ENCODE measurements around the gene C1RL. TPM values are rescaled to one million over a fixed set of nuclear protein-coding genes. Genes with fewer than 3 reads are reported as not detected.
"Not testable (repeated sequence)": the region's sequence is repeated elsewhere in the genome, so short reads cannot be mapped to it uniquely, and the experiment has no call there.

The C1RL gene
- total and polyA plus RNA-seq, 4 donors = 8.0 to 22.6 (median 10.4) TPM

DNA sequence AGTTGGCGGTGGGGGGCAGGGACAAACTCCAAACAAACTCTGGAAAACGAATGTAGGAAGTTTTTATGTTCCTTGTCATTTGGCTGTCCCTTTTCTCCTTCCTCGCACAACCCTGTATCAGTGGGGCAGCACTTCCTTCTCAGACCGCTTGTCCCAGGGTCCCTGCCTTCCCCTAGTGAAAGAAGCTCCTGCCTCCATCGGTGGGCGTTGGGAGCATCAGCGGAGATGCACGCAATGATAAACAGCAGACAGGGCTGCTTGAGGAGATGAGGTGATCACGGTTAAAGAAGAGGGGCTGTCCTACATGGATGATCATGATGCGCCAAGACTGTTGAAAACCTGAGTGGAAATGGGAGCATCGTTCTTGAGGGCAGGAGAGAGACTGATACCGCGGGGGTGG, 47.9 kb downstream of the C1RL start:
- peak overlapping the region; percentile 61 for H3K27ac ChIP-seq (ENCODE audit: low read depth, low read length)
- WGBS (ENCODE audit: insufficient coverage) = 63% methylated on average over 12 of the region's 13 CpGs
- H3K4me3 ChIP-seq (ENCODE audit: low read depth, low read length) = no peak overlapping the region
- H3K4me1 ChIP-seq (ENCODE audit: control insufficient read depth, insufficient read depth, low read length) = peaks cover 4% of the 10 kb centered on the region
- no peaks in the 10 kb centered on the region for H3K36me3 ChIP-seq (ENCODE audit: control insufficient read depth, insufficient read depth, low read length)
- H3K9me3 ChIP-seq (ENCODE audit: control insufficient read depth, insufficient read depth, low read length) = no peaks in the 10 kb centered on the region
- no peak for DNase-seq (ENCODE audit: low read depth in 4 of 6, low spot score in 6 of 6)
- no peaks in the 10 kb centered on the region for H3K27me3 ChIP-seq (ENCODE audit: control insufficient read depth, insufficient read depth, low read length)

DNA sequence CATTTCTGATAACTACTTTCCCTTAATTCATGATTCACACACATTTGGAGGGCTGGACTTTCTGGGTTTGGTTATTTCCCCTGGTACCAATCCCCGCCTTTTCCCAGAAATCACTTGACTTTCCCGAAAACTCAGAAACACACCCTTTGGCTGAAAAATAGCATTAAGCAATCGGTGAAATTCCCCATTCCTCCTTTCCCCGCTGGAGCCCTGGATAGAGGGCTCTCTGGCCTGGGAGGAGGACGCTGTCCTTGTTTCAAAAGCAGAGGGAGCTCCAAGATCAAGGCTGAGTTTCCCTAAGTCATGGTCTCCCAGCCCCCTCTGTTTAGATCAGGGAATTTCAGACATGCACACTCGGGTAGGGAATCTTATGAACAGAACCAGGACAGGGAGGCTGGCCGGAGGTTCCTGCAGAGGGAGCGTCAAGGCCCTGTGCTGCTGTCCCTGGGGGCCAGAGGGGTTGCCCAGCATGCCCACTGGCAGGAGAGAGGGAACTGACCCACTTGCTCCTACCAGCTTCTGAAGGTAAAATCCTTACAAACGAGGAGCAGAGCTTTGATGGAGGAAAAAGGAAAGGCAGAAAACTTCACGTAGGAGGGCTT, 48.6 kb downstream of the C1RL start, which contains the start of gene C1S:
Gene C1S (plus strand): TSS at position 366 of the 602 bp plus-strand sequence. CDS start 1,195 bp downstream, outside the sequence.
- Histone ChIP-seq H3K9me3 (ENCODE audit: control insufficient read depth, insufficient read depth, low read length) (no peaks in the 10 kb centered on the region), H3K27ac (ENCODE audit: low read depth, low read length) (peak within 1 kb of the TSS; percentile 61), H3K4me1 (ENCODE audit: control insufficient read depth, insufficient read depth, low read length) (peaks cover 4% of the 10 kb centered on the region), H3K36me3 (ENCODE audit: control insufficient read depth, insufficient read depth, low read length) (no peaks in the 10 kb centered on the region), H3K27me3 (ENCODE audit: control insufficient read depth, insufficient read depth, low read length) (no peaks in the 10 kb centered on the region), H3K4me3 (ENCODE audit: low read depth, low read length) (peak within 1 kb of the TSS; percentile 29)
- peak; percentile 10 to 86 (median 36) for DNase-seq (ENCODE audit: low read depth in 4 of 6, low spot score in 6 of 6)
- 16% methylated on average over 4 of the region's 10 CpGs for WGBS (ENCODE audit: insufficient coverage)

DNA sequence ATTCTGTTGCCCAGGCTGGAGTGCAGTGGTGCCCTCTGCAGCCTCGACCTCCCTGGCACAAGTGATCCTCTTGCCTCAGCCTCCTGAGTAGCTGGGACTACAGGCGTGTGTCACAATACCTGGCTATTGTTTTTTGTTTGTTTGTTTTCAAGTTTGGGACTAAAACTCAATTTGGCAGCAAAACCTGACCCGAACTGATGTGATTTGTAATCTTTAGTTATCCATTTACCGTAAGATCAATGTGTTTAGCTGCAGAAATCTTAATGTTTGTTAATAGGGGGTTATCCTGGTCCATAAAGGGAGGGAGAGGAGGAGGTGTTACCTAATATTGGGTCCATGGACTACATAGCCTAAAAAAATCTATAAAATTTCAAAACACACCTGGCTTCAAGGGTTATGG, 49.2 kb downstream of the C1RL start:
- Histone ChIP-seq H3K27me3 (ENCODE audit: control insufficient read depth, insufficient read depth, low read length) (no peaks in the 10 kb centered on the region), H3K36me3 (ENCODE audit: control insufficient read depth, insufficient read depth, low read length) (no peaks in the 10 kb centered on the region), H3K4me3 (ENCODE audit: low read depth, low read length) (no peak overlapping the region), H3K9me3 (ENCODE audit: control insufficient read depth, insufficient read depth, low read length) (no peaks in the 10 kb centered on the region), H3K4me1 (ENCODE audit: control insufficient read depth, insufficient read depth, low read length) (peaks cover 4% of the 10 kb centered on the region), H3K27ac (ENCODE audit: low read depth, low read length) (no peak overlapping the region)
- WGBS (ENCODE audit: insufficient coverage) = 86% methylated on average over 2 of the region's 4 CpGs
- DNase-seq (ENCODE audit: low read depth in 4 of 6, low spot score in 6 of 6) = no peak

DNA sequence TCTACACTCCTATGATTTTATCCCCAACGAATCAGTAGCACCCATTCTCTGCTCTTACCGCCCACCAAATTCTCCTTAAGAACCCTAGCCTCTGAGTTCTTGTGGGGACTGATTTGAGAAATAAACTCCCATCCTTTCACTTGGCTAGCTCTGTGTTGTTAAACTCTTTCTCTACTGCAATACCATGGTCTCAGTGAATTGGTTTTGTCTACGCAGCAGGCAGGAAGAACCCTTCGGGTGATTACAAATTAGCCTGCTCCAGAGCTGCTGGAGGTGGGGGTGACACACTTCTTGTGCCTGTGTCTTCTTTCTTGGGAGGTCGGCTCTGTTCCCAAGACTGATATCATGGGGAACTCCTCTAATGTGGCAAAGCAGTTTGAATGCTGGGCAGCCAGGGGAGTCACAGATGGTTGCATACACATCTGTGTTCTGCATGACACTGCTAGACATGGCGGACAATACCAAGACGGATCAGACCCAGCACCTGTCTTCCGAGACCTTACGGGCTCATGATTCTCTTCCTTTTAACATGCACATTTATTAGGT, 50.1 kb downstream of the C1RL start:
- Histone ChIP-seq H3K4me1 (ENCODE audit: control insufficient read depth, insufficient read depth, low read length) (peaks cover 4% of the 10 kb centered on the region), H3K36me3 (ENCODE audit: control insufficient read depth, insufficient read depth, low read length) (no peaks in the 10 kb centered on the region), H3K4me3 (ENCODE audit: low read depth, low read length) (no peak overlapping the region), H3K27me3 (ENCODE audit: control insufficient read depth, insufficient read depth, low read length) (no peaks in the 10 kb centered on the region), H3K27ac (ENCODE audit: low read depth, low read length) (no peak overlapping the region), H3K9me3 (ENCODE audit: control insufficient read depth, insufficient read depth, low read length) (no peaks in the 10 kb centered on the region)
- 83% methylated on average over 6 of the region's 9 CpGs for WGBS (ENCODE audit: insufficient coverage)
- no peak for DNase-seq (ENCODE audit: low read depth in 4 of 6, low spot score in 6 of 6)

DNA sequence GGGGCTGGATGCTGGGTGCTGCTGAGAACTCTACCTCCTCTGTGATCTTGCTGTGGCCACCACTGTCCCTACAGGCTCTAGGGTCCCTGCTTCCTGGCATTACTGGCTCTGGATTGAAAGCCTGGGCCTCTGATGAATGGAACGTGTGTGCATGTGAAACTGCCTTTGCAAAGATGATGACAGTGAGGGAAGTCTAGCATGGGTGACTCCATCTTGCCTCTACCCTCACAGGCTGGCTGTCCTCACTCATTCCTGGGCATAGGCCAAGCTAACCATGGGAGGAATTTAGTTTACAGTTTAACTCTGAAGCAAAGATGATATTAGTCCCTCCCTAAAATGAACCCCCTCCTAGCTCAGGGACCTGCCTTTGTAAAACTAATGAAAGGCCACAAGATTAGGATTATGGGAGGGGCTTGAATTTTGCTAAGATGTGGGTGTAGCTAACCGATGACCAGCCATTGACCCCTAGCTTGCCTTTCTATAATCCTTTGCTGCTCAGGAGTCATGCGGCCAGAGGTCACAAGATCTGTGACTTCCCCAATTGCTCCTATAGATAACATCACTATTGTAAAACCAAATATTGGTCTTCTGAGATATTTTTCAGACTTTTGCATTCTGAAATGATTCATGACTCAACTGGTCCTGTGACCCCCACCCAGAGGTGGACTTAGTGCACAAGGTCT, 50.7 kb downstream of the C1RL start:
- DNase-seq (ENCODE audit: low read depth in 4 of 6, low spot score in 6 of 6) = no peak
- WGBS (ENCODE audit: insufficient coverage) = no CpG with 5 or more reads among the region's 3 CpGs
- Histone ChIP-seq H3K27ac (ENCODE audit: low read depth, low read length) (no peak overlapping the region), H3K9me3 (ENCODE audit: control insufficient read depth, insufficient read depth, low read length) (no peaks in the 10 kb centered on the region), H3K4me3 (ENCODE audit: low read depth, low read length) (no peak overlapping the region), H3K36me3 (ENCODE audit: control insufficient read depth, insufficient read depth, low read length) (no peaks in the 10 kb centered on the region), H3K27me3 (ENCODE audit: control insufficient read depth, insufficient read depth, low read length) (no peaks in the 10 kb centered on the region), H3K4me1 (ENCODE audit: control insufficient read depth, insufficient read depth, low read length) (peaks cover 4% of the 10 kb centered on the region)

DNA sequence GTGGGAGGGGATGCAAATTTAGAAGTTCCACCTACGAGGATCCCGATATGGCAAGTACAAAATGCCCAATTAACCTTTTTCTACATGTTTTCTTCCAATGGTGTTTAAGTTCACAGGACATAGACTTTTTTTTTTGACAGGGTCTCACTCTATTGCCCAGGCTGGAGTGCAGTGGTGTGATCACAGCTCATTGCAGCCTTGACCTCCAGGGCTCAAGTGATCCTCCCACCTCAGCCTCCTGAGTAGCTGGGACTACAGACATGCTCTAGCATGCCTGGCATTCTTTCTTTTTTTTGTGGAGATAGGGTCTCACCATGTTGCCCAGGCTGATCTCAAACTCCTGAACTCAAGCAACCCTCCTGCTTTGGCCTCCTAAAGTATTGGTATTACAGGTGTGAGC, 53.3 kb downstream of the C1RL start:
- H3K27ac ChIP-seq (ENCODE audit: low read depth, low read length); H3K9me3 ChIP-seq (ENCODE audit: control insufficient read depth, insufficient read depth, low read length); H3K36me3 ChIP-seq (ENCODE audit: control insufficient read depth, insufficient read depth, low read length); H3K27me3 ChIP-seq (ENCODE audit: control insufficient read depth, insufficient read depth, low read length); H3K4me1 ChIP-seq (ENCODE audit: control insufficient read depth, insufficient read depth, low read length); DNase-seq (ENCODE audit: low read depth in 4 of 6, low spot score in 6 of 6); H3K4me3 ChIP-seq (ENCODE audit: low read depth, low read length): not testable (repeated sequence)
- no CpG with 5 or more reads among the region's 2 CpGs for WGBS (ENCODE audit: insufficient coverage)

DNA sequence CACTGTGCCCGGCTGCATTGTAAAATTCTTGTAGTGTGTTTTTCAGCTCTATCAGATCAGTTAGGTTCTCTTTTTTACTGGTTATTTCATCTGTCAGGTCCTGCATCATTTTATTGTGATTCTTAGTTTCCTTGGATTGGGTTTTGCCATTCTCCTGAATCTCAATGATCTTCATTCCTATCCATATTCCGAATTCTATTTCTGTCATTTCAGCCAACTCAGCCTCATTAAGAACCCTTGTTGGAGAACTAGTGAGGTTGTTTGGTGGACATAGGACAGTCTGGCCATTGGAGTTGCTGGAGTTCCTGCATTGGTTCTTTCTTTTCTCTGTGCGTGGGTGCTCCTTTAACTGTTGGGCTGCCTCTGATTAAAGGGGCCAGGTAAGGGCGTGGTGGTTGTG, 54.1 kb downstream of the C1RL start:
- Histone ChIP-seq H3K27ac (ENCODE audit: low read depth, low read length) (no peak overlapping the region), H3K4me1 (ENCODE audit: control insufficient read depth, insufficient read depth, low read length) (no peaks in the 10 kb centered on the region), H3K9me3 (ENCODE audit: control insufficient read depth, insufficient read depth, low read length) (no peaks in the 10 kb centered on the region), H3K36me3 (ENCODE audit: control insufficient read depth, insufficient read depth, low read length) (no peaks in the 10 kb centered on the region), H3K4me3 (ENCODE audit: low read depth, low read length) (no peak overlapping the region), H3K27me3 (ENCODE audit: control insufficient read depth, insufficient read depth, low read length) (no peaks in the 10 kb centered on the region)
- WGBS (ENCODE audit: insufficient coverage) = 70% methylated on average over 1 of the region's 4 CpGs
- no peak for DNase-seq (ENCODE audit: low read depth in 4 of 6, low spot score in 6 of 6)

DNA sequence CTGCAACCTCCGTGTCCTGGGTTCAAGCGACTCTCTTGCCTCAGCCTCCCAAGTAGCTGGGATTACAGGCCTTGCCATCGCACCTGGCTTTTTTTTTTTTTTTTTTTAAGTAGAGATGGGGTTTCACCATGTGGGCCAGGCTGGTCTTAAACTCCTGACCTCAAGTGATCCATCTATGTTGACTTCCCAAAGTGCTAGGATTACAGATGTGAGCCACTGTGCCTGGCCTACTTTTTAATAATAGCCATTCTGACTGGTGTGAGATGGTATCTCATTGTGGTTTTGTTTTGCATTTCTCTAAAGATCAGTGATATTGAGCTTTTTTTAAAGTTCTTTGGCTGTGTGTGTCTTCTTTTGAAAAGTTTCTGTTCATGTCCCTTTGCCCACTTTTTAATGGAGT, 59.0 kb downstream of the C1RL start:
- WGBS (ENCODE audit: insufficient coverage) = no CpG with 5 or more reads among the region's 3 CpGs
- not testable (repeated sequence) for H3K27me3 ChIP-seq (ENCODE audit: control insufficient read depth, insufficient read depth, low read length); H3K9me3 ChIP-seq (ENCODE audit: control insufficient read depth, insufficient read depth, low read length); H3K36me3 ChIP-seq (ENCODE audit: control insufficient read depth, insufficient read depth, low read length); H3K27ac ChIP-seq (ENCODE audit: low read depth, low read length); H3K4me1 ChIP-seq (ENCODE audit: control insufficient read depth, insufficient read depth, low read length); H3K4me3 ChIP-seq (ENCODE audit: low read depth, low read length); DNase-seq (ENCODE audit: low read depth in 4 of 6, low spot score in 6 of 6)

DNA sequence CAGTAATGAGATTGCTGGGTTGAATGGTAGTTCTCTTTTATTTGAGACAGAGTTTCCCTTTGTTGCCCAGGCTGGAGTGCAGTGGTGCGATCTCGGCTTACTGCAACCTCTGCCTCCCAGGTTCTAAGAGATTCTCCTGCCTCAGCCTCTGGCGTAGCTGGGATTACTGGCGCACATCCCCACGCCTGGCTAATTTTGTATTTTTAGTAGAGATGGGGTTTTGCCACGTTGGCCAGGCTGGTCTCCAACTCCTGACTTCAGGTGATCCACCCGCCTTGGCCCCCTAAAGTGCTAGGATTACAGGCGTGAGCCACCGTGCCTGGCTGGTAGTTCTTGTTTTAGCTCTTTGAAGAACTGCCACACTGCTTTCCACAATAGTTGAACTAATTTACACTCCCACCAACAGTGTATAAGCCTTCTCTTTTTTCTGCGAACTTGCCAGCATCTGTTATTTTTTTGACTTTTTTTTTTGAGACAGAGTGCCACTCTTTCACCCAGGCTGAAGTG, 59.5 kb downstream of the C1RL start:
- not testable (repeated sequence) for H3K4me1 ChIP-seq (ENCODE audit: control insufficient read depth, insufficient read depth, low read length); DNase-seq (ENCODE audit: low read depth in 4 of 6, low spot score in 6 of 6); H3K27me3 ChIP-seq (ENCODE audit: control insufficient read depth, insufficient read depth, low read length); H3K36me3 ChIP-seq (ENCODE audit: control insufficient read depth, insufficient read depth, low read length); H3K9me3 ChIP-seq (ENCODE audit: control insufficient read depth, insufficient read depth, low read length); H3K27ac ChIP-seq (ENCODE audit: low read depth, low read length); H3K4me3 ChIP-seq (ENCODE audit: low read depth, low read length)
- 84% methylated on average over 8 of the region's 10 CpGs for WGBS (ENCODE audit: insufficient coverage)

DNA sequence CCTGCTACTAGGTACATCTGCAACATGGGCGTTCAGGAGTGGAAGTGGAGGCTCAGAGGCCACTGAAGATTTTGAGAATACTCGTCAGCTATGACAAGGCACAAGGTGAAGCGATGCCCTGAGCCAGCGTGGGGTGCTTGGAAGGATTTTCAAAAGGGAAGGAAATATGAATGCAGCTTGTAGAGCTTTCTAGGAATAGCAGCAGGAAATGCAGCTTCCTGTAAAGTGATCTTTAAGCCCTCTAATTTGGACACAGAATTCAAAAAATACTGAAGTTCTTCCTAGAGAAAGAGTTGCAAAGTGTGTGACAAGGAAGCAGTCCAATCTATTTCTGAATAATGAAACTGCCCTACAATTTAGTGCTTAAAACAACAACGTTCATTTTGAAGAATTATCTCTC, 61.7 kb downstream of the C1RL start:
- Histone ChIP-seq H3K4me3 (ENCODE audit: low read depth, low read length) (no peak overlapping the region), H3K27ac (ENCODE audit: low read depth, low read length) (no peak overlapping the region), H3K9me3 (ENCODE audit: control insufficient read depth, insufficient read depth, low read length) (no peaks in the 10 kb centered on the region), H3K27me3 (ENCODE audit: control insufficient read depth, insufficient read depth, low read length) (no peaks in the 10 kb centered on the region), H3K36me3 (ENCODE audit: control insufficient read depth, insufficient read depth, low read length) (no peaks in the 10 kb centered on the region), H3K4me1 (ENCODE audit: control insufficient read depth, insufficient read depth, low read length) (no peaks in the 10 kb centered on the region)
- no peak for DNase-seq (ENCODE audit: low read depth in 4 of 6, low spot score in 6 of 6)
- 78% methylated on average over 5 of the region's 5 CpGs for WGBS (ENCODE audit: insufficient coverage)
